Measurements from ENCODE around the gene TBCK. TPM values are rescaled to one million over a fixed set of nuclear protein-coding genes. Genes with fewer than 3 reads are reported as not detected.
"Not testable (repeated sequence)": the region's sequence is repeated elsewhere in the genome, so short reads cannot be mapped to it uniquely, and the experiment has no call there.

The TBCK gene
- total and polyA plus RNA-seq, 5 experiments from 2014 or later = 20.7 to 65.1 (median 32.5) TPM

DNA sequence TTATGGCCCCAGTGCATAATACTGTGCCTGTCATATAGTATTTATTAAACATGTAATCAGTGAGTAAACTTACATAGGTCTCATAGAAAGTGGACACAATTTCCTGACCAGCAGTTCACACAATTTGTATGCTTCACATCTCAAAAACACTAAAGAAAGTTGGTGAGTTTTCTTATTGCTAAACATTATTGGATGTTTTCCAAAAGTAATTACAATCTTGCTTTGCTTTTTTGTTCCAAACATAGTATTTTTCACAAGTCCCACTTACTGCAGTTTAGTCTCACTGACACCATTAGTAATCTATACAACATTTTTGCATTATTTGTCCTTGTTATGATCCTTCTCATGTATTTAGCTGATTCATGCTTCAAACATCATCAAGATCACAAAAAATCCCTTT is 132.5 kb downstream of the TBCK start:
- no peak overlapping the region for H3K4me3 Mint-ChIP-seq
- no peak for DNase-seq
- H3K27me3 Mint-ChIP-seq = no peaks in the 10 kb centered on the region
- POLR2A ChIA-PET = no interaction called here
- no peak for ATAC-seq
- H3K9me3 Mint-ChIP-seq = peaks cover 2 to 37% (median 10%) of the 10 kb centered on the region in 9 donors
- H3K27ac Mint-ChIP-seq = no peak overlapping the region
- no peaks in the 10 kb centered on the region for H3K4me1 Mint-ChIP-seq
- H3K36me3 Mint-ChIP-seq = peaks cover 21 to 73% (median 50%) of the 10 kb centered on the region in 3 donors

DNA sequence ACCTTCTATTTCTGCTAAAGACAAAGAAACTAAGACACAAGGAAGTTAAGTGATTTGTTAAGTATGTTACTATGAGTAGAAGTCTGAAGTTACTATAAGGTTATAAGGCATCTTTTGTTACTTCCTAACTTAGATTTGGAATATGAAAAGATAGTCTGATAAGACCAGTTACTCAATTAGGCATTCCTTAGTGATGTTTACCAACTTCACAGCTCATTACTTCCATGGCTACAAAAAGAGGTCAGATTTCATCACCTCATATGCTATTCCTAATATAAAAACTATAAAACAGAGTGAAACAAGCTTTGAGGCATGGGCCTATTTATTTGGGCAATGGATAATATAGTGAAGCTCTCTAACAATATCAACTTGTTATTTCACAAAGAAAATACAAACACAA is 143.1 kb downstream of the TBCK start:
- no peak overlapping the region for H3K27ac Mint-ChIP-seq
- H3K27me3 Mint-ChIP-seq = no peaks in the 10 kb centered on the region
- H3K4me3 Mint-ChIP-seq = no peak overlapping the region
- H3K9me3 Mint-ChIP-seq = no peaks in the 10 kb centered on the region
- POLR2A ChIA-PET = no interaction called here
- DNase-seq (no peak), ATAC-seq (no peak)
- H3K36me3 Mint-ChIP-seq = peaks cover 11 to 52% (median 38%) of the 10 kb centered on the region in 3 donors
- H3K4me1 Mint-ChIP-seq = no peaks in the 10 kb centered on the region

DNA sequence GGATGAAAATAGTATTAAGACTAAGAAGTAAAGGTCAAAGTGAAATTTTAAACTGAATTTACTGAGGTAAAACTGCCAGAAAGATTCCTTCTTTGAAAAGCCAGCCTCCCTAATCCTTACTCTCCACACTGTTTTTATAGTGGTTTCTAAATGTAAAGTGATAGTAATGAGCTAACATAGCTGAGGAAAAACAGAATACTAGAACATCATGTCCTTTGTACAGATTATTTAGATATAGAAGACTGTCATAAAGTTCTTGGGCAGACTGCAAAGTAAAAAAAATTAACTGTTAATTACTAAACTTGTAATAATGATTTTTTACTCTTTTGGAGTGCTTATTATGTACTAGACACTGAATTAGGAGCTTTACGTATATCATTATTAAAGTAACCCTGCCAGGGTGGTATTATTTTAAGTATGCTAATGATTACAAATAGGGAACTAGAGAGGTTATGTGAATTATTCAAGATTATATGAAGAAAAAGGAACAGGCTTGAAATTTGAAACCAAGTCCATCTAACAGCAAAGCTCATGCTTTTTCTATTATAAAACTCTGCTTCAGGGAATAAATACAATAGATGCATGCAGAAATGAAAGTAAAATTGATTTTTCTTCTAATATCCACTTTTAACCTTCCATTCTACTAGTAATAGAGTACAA is 150.5 kb downstream of the TBCK start:
- no peak overlapping the region for H3K4me3 Mint-ChIP-seq
- no peaks in the 10 kb centered on the region for H3K27me3 Mint-ChIP-seq
- POLR2A ChIA-PET = no interaction called here
- peaks cover 41 to 66% (median 52%) of the 10 kb centered on the region in 3 donors for H3K36me3 Mint-ChIP-seq
- no peak for ATAC-seq
- no peak for DNase-seq
- H3K27ac Mint-ChIP-seq = no peak overlapping the region
- H3K4me1 Mint-ChIP-seq = peaks cover 0 to 2% (median 0%) of the 10 kb centered on the region in 4 donors
- peaks cover 0 to 11% (median 4%) of the 10 kb centered on the region in 9 donors for H3K9me3 Mint-ChIP-seq

DNA sequence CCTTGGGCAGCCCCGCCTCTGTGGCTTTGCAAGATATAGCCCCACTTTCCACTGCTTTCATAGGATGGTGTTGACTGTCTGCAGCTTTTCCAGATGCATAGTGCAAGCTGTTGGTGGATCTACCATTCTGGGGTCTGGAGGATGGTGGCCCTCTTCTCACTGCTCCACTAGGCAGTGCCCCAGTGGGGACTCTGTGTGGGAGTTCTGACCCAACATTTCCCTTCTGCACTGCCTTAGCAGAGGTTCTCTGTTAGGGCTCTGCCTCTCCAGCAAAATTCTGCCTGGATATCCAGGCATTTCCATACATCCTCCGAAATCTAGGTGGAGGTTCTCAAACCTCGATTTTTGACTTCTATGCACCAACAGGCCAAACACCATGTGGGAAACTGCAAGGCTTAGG is 153.7 kb downstream of the TBCK start:
- POLR2A ChIA-PET = no interaction called here
- peaks cover 55 to 69% (median 67%) of the 10 kb centered on the region in 3 donors for H3K36me3 Mint-ChIP-seq
- H3K27ac Mint-ChIP-seq = no peak overlapping the region
- peaks cover 0 to 11% (median 5%) of the 10 kb centered on the region in 9 donors for H3K9me3 Mint-ChIP-seq
- no peak for ATAC-seq
- DNase-seq = no peak
- H3K4me3 Mint-ChIP-seq = no peak overlapping the region
- H3K4me1 Mint-ChIP-seq = peaks cover 0 to 2% (median 0%) of the 10 kb centered on the region in 4 donors
- no peaks in the 10 kb centered on the region for H3K27me3 Mint-ChIP-seq

DNA sequence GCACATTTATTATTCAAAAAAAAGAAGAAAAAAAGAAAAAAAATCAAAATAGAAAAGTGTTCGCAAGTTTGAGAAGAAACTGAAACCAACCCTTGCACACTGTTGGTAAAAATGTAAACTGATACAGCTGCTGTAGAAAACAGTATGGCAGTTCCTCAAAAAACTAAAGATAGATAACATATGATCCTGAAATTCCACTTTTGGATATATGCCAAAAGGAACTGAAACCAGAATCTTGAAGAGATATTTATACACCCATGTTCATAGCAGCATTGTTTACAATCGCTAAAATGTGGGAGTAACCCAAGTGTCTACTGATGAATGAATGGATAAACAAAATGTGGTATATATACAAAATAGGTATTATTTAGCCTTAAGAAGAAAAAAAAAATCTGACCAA is 155.4 kb downstream of the TBCK start:
- Mint-ChIP-seq H3K36me3 (peaks cover 65 to 82% (median 72%) of the 10 kb centered on the region in 3 donors), H3K4me3 (no peak overlapping the region), H3K4me1 (peaks cover 0 to 2% (median 0%) of the 10 kb centered on the region in 4 donors)

DNA sequence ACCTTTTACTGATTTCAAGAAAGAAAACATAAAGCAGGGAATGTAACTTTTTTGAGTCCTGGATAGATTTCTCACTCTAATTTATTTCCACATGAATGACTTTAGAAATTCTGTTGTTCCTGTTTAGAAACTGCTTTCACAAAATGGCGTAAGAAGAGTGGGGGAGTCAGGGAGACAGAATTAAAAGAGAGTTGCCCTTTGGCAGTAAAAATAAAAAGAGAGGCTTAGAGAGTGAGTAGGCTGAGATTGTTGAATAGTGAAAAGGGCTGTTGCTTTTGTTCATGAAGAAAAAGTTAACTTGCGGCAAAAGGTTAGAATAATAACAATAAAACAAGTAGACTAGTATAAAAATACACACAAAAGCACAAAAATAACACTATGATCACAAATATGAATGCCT is 166.1 kb downstream of the TBCK start:
- H3K36me3 Mint-ChIP-seq = peaks cover 56 to 92% (median 67%) of the 10 kb centered on the region in 3 donors
- H3K27ac Mint-ChIP-seq = no peak overlapping the region
- H3K27me3 Mint-ChIP-seq = no peaks in the 10 kb centered on the region
- H3K4me3 Mint-ChIP-seq = no peak overlapping the region
- ATAC-seq (no peak), DNase-seq (no peak)
- H3K9me3 Mint-ChIP-seq = peaks cover 13 to 90% (median 56%) of the 10 kb centered on the region in 9 donors
- H3K4me1 Mint-ChIP-seq = no peaks in the 10 kb centered on the region
- POLR2A ChIA-PET = no interaction called here

More for the DNA sequence above, 155.4 kb downstream of the TBCK start:
- Mint-ChIP-seq H3K27me3 (no peaks in the 10 kb centered on the region), H3K9me3 (peaks cover 0 to 17% (median 7%) of the 10 kb centered on the region in 9 donors), H3K27ac (no peak overlapping the region)
- no peak for DNase-seq
- ATAC-seq = no peak
- POLR2A ChIA-PET = no interaction called here

DNA sequence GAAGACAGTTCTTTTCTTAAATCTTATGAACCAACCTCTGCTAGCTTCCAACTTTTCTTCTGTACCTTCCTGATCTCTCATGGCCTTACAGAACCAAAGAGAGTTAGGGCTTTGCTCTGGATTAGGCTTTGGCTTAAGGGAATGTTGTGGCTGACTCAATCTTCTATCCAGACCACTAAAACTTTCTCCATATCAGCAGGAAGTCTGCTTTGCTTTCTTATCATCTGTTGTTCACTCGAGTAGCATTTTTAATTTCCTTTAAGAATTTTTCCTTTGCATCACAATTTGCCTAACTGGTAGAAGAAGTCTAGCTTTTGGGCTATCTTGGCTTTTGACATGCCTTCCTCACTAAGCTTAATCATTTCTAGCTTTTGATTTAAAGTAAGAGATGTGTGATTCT is 167.0 kb downstream of the TBCK start:
- ATAC-seq = no peak
- Mint-ChIP-seq H3K36me3 (peaks cover 55 to 93% (median 66%) of the 10 kb centered on the region in 3 donors), H3K4me1 (no peaks in the 10 kb centered on the region), H3K27me3 (no peaks in the 10 kb centered on the region), H3K9me3 (peaks cover 13 to 82% (median 52%) of the 10 kb centered on the region in 9 donors), H3K27ac (no peak overlapping the region), H3K4me3 (no peak overlapping the region)
- POLR2A ChIA-PET = no interaction called here
- DNase-seq = no peak

DNA sequence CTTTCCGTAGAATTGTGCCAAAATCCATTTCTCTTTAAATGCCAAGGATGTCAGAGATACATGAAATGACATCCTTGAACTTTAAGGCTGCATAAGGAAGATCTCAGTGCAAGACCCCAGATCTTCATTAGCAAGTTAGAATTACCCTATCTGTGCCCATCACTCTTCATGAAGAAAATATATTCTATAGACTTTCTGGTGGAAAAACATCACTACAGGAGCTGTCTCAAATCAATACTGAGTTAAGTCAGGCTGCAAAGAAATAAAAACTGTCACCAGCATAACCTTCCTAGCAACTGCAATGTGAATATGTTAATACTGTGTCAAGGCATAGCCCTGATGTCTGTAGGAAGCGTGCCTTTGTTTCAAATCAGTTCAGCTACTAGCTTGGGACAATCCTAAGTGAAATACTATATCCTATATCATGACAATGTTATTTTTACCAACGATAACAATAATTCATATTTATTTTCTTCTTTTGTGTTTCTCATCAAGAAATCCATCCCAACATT is 173.3 kb downstream of the TBCK start:
- H3K27me3 Mint-ChIP-seq = no peaks in the 10 kb centered on the region
- no peak for DNase-seq
- H3K36me3 Mint-ChIP-seq = peaks cover 20 to 48% (median 46%) of the 10 kb centered on the region in 3 donors
- H3K4me1 Mint-ChIP-seq = peaks cover 0 to 2% (median 0%) of the 10 kb centered on the region in 4 donors
- H3K27ac Mint-ChIP-seq = no peak overlapping the region
- POLR2A ChIA-PET = interaction anchor here (0.7 kb wide), 1 partner anchor 63 kb away, joined by 3 read pairs; no protein-coding TSS in a partner anchor
- no peak overlapping the region for H3K4me3 Mint-ChIP-seq
- ATAC-seq = no peak
- H3K9me3 Mint-ChIP-seq = peaks cover 0 to 23% (median 13%) of the 10 kb centered on the region in 9 donors

DNA sequence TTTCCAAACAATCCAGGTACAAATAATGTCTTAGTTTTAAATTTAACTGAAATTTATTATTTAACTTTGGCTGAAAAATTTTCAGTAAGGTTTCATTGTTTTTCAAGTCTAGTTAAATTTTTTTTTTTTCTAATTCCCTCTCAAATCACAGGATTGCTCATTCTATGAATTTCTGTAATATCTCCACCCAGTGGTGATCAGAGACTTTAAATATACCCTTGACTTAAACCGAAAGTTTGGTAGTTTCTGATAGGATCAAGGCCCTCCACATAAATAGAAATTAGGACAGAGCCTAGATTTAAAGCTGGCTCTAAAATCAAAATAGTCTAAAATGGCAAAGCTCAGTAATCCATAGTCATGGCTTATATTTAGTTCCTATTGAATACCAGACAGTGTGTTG is 175.4 kb downstream of the TBCK start:
- Mint-ChIP-seq H3K4me1 (peaks cover 0 to 4% (median under 1%) of the 10 kb centered on the region in 4 donors), H3K36me3 (peaks cover 7 to 41% (median 36%) of the 10 kb centered on the region in 3 donors), H3K4me3 (no peak overlapping the region), H3K27me3 (no peaks in the 10 kb centered on the region), H3K9me3 (peaks cover 0 to 7% (median 0%) of the 10 kb centered on the region in 9 donors), H3K27ac (no peak overlapping the region)
- ATAC-seq (no peak), DNase-seq (no peak)
- POLR2A ChIA-PET = no interaction called here

DNA sequence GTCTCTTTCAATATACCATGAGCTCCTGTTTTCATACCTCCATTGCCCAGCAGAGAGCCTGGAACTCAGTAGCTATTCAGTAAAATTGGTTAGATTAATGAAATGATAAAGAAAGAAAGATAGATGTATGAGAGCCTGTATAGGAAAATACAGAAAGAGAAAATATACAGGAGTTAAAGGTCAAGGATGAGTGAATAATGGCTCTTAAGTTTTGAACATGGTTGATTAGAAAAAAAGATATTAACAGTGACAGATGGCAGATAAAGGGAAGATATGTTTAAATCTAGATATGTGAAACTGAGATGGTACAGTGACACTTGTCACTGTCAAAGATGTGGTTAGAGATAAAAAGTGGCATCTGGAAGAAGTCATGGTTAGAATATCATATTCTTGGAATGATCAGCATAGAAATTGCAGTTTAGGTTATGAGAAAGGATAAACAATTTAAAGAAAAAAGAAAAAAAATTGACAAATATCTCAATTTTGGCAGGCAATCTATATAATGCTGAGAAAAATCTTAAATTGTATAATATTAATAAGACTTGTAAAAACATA is 179.2 kb downstream of the TBCK start:
- Mint-ChIP-seq H3K27ac (peak overlapping the region in 1 of 10 donors; percentile 21), H3K4me3 (no peak overlapping the region), H3K27me3 (no peaks in the 10 kb centered on the region), H3K36me3 (peaks cover 20 to 48% (median 43%) of the 10 kb centered on the region in 3 donors), H3K4me1 (peaks cover 0 to 4% (median 0%) of the 10 kb centered on the region in 4 donors), H3K9me3 (peaks cover 0 to 23% (median 8%) of the 10 kb centered on the region in 9 donors)
- DNase-seq (no peak), ATAC-seq (no peak)
- POLR2A ChIA-PET = no interaction called here

DNA sequence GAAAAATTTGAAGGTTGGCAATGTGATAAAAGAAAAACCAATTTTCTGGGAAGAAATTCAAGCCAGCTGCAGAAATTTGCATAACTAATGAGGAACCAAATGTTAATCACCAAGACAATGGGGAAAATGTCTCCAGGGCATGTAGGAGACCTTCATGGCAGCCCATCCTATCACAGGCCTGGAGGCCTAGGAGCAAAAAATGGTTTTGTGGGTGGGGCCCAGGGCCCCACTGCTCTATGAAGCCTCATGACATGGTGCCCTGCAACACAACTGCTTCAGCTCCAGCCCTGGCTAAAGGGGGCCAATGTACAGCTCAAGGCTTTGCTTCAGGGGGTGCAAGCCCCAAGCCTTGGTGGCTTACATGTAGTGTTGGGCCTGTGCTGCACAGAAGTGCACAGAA is 184.0 kb downstream of the TBCK start:
- no peak for ATAC-seq
- Mint-ChIP-seq H3K27ac (no peak overlapping the region), H3K4me1 (peaks cover 0 to 4% (median 2%) of the 10 kb centered on the region in 4 donors), H3K9me3 (peaks cover 0 to 32% (median 14%) of the 10 kb centered on the region in 9 donors), H3K27me3 (no peaks in the 10 kb centered on the region), H3K36me3 (peaks cover 25 to 61% (median 59%) of the 10 kb centered on the region in 3 donors), H3K4me3 (no peak overlapping the region)
- POLR2A ChIA-PET = no interaction called here
- no peak for DNase-seq

DNA sequence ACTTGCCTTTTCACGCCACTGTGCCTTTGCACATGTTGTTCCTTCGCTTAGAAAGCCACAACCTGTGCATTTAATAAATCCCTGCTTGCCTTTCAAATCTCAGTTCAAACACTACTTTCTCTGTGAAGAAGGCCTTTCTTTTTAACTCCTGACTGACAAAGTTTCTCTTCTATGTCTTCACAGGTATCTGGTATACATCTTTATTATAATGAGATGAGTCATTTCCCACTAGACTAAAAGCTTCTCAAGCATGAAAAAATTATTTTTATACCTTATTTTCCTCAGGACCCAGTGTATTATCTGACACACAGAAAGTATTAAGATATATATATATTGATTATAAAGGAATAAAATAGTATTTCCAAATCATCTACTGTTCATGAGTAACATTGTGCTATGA is 189.9 kb downstream of the TBCK start:
- Mint-ChIP-seq H3K36me3 (peaks cover 9 to 35% (median 31%) of the 10 kb centered on the region in 3 donors), H3K9me3 (peaks cover 0 to 13% (median 8%) of the 10 kb centered on the region in 9 donors), H3K27me3 (no peaks in the 10 kb centered on the region), H3K4me1 (peaks cover 0 to 3% (median under 1%) of the 10 kb centered on the region in 4 donors), H3K4me3 (no peak overlapping the region), H3K27ac (no peak overlapping the region)
- POLR2A ChIA-PET = no interaction called here
- DNase-seq = no peak
- no peak for ATAC-seq

DNA sequence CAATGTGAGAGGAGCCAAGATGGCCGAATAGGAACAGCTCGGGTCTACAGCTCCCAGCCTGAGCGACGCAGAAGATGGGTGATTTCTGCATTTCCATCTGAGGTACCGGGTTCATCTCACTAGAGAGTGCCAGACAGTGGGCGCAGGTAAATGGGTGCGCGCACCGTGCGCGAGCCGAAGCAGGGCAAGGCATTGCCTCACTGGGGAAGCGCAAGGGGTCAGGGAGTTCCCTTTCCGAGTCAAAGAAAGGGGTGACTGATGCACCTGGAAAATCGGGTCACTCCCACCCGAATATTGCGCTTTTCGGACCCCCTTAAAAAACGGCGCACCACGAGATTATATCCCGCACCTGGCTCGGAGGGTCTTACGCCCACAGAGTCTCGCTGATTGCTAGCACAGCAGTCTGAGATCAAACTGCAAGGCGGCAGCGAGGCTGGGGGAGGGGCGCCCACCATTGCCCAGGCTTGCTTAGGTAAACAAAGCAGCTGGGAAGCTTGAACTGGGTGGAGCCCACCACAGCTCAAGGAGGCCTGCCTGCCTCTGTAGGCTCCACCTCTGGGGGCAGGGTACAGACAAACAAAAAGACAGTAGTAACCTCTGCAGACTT is 196.0 kb downstream of the TBCK start:
- H3K27me3 Mint-ChIP-seq, POLR2A ChIA-PET, H3K4me1 Mint-ChIP-seq, DNase-seq, ATAC-seq, H3K27ac Mint-ChIP-seq, H3K4me3 Mint-ChIP-seq: not testable (repeated sequence)
- H3K36me3 Mint-ChIP-seq = peaks cover 24 to 40% (median 37%) of the 10 kb centered on the region in 3 donors
- peaks cover 0 to 10% (median 5%) of the 10 kb centered on the region in 9 donors for H3K9me3 Mint-ChIP-seq
